GM12801 (cell line): ENCODE results near the gene ASPN.

Experiments
- CTCF ChIP-seq: IDR thresholded peaks from one replicate; pipeline ENCODE4 v1.5.1; 2011; ENCODE audit warnings: control low read depth; ENCODE audit not compliant: insufficient read length; ENCODE audit errors: extremely low read depth

ASPN gene

GRCh38 chr9:92513349-92513748, 31.0 kb upstream of the ASPN start:
- TF ChIP-seq CTCF = no peak

- no peak for TF ChIP-seq CTCF
These were observed 30.3 kb upstream of the ASPN start for GRCh38 chr9:92512622-92513021.

- TF ChIP-seq CTCF = no peak
These were observed 28.4 kb upstream of the ASPN start for GRCh38 chr9:92510747-92511146.

GRCh38 chr9:92509050-92509449, 26.7 kb upstream of the ASPN start:
- TF ChIP-seq CTCF = no peak

GRCh38 chr9:92508018-92508820, 25.9 kb upstream of the ASPN start:
- no peak for TF ChIP-seq CTCF

GRCh38 chr9:92507496-92507895, 25.2 kb upstream of the ASPN start:
- no peak for TF ChIP-seq CTCF

- no peak for TF ChIP-seq CTCF
These were observed 24.7 kb upstream of the ASPN start for GRCh38 chr9:92507005-92507404.
